Head of caudate nucleus (tissue), 42 donors: Measurements from ENCODE around the gene MGRN1.

Experiments used
- DNase-seq, 42 donors: peaks; one replicate each; pipeline versions ENCODE4 v3.0.0 to v3.0.0-alpha.2; 2020 to 2021; ENCODE audit warnings: mixed read lengths in 7 of 42
- intact Hi-C: fragments of 100-400 bp; cut with DNase I; formaldehyde crosslinking; loops from one replicate; pipeline ENCODE4 v1.15.0; 2022

The MGRN1 gene

GRCh38 chr16:4680673-4681470 lies 56.2 kb downstream of the MGRN1 start:
- intact Hi-C loops, result loop anchor here (5.0 kb wide), 1 partner anchor 59 kb away; the partner anchor contains the start of gene MGRN1
- DNase-seq, result no peak

DNA sequence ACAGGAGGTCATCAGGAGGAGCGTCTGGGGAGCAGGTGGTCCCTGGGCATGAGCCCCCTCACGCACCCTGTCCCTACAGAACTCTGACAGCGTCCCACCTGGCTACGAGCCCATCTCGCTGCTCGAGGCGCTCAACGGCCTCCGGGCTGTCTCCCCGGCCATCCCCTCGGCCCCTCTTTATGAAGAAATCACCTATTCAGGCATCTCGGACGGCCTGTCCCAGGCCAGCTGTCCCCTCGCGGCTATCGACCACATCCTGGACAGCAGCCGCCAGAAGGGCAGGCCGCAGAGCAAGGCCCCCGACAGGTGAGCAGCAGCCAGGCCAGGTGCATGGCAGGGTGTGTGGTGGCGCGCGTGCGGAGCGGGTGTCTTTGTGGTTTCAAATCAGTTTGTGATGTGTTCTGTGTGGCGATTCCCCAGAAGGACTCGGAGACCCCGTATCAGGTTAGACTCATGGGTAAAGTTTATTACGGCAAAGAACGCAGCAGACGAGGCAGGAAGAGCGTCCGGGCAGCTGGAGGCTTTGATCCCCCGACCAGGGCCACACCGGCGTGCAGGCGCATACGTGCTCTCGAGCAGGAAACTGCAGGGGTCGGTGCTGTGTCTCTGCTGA lies 57.0 kb downstream of the MGRN1 start:
- intact Hi-C loops, result loop anchor here (5.0 kb wide), 1 partner anchor 59 kb away; the partner anchor contains the start of gene MGRN1
- no peak for DNase-seq

GRCh38 chr16:4682084-4682591 lies 57.5 kb downstream of the MGRN1 start:
- no peak for DNase-seq
- intact Hi-C loops, result loop anchor here (5.0 kb wide), 1 partner anchor 60 kb away; the partner anchor contains the start of gene MGRN1

DNA sequence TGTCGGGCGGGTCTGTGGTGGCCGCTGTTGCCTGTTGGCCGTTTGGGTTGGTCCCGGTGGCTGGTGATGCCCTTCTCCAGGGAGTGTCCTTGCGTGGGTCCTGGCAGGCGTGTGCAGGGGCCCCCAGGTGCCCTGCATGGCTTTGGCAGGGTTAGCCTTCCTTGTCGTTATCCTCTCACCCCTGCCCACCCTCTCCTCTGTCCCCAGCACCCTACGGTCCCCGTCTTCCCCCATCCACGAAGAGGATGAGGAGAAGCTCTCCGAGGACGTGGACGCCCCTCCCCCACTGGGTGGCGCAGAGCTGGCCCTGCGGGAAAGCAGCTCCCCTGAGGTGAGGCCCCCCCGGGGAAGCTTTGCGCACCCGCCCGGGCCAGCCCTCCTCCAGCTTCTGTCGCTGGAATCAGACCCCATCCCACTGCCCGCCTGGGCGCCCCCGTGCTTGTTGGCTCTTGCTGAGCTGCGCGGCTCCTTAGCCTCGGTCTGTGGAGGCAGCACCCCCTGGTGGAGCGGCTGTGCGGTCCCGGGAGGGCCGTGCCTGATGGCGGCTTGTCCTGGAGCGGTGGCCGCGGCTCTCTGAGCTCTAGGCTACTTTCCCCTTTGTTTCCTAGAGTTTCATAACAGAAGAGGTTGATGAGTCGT lies 58.1 kb downstream of the MGRN1 start:
- peak; percentile 54 to 86 (median 74) for DNase-seq
- intact Hi-C loops, result loop anchor here (5.0 kb wide), 1 partner anchor 60 kb away; the partner anchor contains the start of gene MGRN1

DNA sequence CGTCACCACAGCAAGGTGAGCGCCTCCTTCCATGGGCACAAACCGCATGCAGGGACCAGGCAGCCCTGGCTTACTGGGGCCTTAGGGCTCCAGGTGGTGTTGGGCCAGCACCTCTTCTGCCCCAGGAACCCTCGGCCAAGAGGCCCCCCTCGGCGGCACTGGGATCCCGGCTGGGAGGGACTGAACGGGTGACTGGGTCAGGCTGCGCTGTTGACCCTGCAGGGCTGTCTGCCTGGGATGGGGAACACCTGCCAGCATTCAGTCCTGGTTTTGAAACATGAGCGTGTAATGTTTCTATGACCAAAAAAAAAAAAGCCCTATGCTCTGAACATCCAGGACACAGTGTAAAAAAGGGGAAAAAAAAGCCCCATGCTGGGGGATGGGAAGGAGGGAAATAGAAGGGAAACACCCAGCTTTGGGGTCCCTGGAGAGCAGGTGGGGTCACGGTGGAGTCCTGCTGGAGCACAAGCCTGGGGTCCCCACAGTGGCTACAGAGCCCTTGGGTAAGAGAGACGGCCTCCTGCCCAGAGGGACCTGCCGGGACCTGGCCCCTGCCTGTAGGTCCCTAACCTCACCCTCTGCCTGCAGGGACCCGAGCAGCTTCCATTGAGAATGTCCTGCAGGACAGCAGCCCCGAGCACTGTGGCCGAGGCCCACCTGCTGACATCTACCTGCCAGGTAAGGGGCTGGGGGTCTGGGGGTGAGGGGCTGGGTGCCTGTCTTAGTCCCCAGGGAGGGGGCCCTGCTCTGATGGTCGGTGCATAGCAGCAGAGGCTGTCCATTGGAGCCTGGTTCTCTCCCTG lies 58.8 kb downstream of the MGRN1 start:
- intact Hi-C loops, result loop anchor here (5.0 kb wide), 1 partner anchor 61 kb away; the partner anchor contains the start of gene MGRN1
- DNase-seq, result no peak

DNA sequence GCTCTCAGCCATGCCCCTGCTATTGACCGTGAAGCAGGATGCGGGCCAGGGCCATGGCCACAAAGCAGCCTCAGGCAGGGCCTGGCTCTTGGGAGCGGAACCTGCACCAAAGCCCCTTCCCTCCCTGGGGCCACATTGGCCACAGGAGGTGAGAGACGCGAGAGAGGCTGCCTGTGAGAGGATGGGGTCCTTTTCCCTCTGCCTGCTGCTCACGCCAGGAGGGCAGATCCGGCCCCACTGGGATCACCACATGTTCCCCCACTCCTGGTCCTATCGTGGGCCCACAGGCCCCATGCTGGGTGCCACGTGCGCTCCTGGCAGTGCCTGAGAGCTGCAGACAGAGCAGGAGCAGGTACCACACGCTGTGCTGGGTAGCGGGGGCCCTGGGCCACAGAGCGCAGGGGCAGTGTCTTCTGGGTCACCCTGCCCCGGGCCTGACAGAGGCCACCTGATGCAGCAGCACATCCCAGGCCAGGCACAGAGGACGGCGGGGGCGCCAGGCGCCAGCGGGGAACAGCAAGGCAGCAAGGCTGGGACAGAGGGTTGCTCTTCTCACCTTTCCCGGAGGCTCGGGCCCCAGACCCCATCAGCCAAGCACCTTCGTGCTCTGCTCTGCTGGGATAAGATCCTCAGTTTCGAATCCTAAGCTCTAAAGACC lies 59.6 kb downstream of the MGRN1 start:
- intact Hi-C loops, result loop anchor here (5.0 kb wide), 1 partner anchor 62 kb away; the partner anchor contains the start of gene MGRN1
- DNase-seq, result no peak

DNA sequence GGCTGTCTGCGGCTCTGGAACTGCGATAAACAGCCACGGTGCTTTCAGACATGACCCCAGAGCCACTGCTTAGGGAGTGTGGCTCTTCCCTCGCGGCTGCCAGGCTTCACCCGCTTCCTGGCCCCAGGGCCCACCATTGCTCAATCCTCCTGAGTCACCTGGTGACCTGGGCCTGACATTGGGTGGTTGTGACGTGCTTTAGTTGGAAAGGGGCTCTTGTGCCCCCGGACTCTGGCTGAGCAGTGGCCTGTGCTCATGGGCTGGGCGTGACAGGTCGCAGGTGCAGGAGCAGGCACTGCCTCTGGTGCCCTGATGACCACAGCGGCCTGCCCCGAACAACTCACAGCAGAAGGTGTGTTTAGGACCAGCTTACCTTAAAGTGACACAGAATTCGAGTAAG lies 60.1 kb downstream of the MGRN1 start:
- intact Hi-C loops, result loop anchor here (5.0 kb wide), 1 partner anchor 62 kb away; the partner anchor contains the start of gene MGRN1
- no peak for DNase-seq

DNA sequence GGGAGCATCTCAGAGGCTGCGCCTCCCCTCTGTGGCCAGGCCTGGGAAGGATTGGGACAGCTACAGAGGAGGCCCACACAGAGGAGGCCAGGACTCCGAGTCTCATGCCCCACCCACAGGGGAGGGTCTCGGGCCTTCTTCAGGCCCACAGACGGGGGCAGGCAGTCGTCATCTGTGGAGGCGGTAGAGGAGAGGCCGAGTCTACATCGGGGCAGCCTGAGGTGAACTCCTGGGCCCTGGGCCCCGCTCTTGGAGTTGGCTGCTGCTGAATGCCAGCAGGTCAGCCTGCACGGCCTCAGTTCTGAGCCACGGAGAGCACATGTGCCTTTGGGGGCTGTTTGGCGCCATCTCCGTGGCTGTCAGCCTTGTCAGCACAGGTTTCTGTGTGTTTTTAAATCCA lies 60.7 kb downstream of the MGRN1 start:
- intact Hi-C loops, result no loop called here
- DNase-seq, result peak in 2 of 42 donors; percentile 55 to 60

- intact Hi-C loops, result no loop called here
- DNase-seq, result no peak
These were observed 61.3 kb downstream of the MGRN1 start for GRCh38 chr16:4685776-4686496.

DNA sequence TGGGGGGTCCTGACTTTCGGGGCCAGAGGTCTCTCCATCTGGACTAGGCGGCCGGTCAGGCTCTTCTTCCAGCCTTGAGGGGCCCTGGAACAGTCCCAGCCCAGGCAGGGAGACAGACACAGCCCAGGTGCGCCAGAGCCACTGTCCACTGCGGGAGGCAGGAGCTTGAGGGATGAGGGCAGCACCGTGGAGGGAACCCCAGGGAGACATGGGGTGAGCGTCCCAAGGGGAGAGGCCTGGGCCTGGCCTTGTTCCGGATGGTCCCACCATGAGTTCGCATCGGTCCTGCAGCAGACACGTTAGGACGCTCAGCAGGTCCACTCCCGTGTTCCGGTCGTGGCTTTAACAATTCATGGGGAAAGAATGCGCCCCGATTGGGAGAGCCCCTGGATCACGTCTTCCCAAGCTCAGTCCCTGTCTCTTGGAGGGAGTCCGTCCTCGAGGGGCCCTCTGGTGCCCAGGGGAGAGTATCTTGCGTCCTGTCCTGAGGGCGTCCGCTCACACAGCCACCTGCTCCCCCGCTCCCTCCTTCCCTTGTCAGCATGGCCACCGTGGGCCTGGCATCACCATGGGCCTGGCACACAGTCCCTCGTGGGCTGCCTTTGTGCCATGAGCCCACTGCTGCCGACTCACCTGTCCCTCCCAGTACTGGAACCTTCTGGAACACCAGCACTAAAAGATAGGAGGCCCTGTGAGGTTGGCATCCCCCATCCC lies 62.0 kb downstream of the MGRN1 start:
- intact Hi-C loops, result no loop called here
- no peak for DNase-seq

- intact Hi-C loops, result no loop called here
- no peak for DNase-seq
These were observed 62.8 kb downstream of the MGRN1 start for GRCh38 chr16:4687416-4687815.

DNA sequence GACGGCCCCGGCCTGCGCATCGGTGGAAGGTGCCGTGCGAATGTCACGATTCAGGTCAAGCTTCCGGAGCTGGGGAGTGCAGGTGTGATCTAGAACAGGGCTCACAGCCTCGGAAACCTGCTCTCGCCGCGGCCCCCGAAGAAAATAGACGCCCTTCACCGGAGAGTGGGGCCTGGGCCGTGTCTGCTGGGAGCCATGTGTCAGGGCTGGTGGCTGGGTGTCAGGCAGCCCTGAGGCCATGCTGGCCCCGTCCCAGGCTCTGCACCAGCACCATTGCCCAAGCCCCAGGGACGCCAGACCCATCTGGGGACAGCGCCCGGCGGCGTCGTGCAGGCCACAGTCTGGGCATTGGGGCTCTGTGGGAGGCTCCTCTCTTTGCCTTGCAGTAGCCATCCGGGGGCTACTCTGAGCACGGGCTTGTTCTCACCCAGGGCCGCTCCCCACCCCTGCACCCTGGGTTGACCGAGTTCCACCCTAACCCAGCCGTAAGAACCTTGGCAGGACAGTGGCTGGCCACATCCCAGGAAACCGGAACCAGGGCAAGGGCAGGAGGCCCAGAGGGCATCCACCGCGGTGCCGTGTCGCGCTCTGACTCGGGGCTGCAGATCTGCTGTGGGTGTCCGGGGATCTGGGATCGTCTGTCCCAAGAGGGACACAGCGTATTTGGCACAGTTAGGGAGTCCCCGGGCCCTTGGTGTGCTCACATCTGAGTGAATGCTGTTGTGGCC lies 63.5 kb downstream of the MGRN1 start:
- no peak for DNase-seq
- intact Hi-C loops, result no loop called here

DNA sequence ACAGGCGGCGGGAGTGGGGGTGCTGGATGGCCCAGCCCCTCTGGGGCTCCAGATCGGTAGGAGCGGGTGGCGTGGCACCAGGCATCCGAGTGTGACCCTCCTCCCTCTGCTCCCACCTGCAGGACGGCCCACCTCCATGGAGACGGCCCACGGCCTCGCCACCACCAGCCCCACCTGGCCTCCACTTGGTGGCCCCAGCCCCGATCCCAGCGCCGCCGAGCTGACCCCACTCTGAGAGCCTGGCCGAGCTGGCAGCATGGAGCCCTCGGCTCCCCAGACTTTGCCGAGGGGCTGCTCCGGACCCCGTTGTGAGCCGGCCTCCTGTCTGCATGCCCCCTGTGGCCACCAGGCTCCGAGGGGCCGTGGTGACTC lies 64.0 kb downstream of the MGRN1 start:
- no peak for DNase-seq
- intact Hi-C loops, result no loop called here

- DNase-seq, result no peak
- intact Hi-C loops, result no loop called here
These were observed 64.6 kb downstream of the MGRN1 start for GRCh38 chr16:4689091-4689671.

DNA sequence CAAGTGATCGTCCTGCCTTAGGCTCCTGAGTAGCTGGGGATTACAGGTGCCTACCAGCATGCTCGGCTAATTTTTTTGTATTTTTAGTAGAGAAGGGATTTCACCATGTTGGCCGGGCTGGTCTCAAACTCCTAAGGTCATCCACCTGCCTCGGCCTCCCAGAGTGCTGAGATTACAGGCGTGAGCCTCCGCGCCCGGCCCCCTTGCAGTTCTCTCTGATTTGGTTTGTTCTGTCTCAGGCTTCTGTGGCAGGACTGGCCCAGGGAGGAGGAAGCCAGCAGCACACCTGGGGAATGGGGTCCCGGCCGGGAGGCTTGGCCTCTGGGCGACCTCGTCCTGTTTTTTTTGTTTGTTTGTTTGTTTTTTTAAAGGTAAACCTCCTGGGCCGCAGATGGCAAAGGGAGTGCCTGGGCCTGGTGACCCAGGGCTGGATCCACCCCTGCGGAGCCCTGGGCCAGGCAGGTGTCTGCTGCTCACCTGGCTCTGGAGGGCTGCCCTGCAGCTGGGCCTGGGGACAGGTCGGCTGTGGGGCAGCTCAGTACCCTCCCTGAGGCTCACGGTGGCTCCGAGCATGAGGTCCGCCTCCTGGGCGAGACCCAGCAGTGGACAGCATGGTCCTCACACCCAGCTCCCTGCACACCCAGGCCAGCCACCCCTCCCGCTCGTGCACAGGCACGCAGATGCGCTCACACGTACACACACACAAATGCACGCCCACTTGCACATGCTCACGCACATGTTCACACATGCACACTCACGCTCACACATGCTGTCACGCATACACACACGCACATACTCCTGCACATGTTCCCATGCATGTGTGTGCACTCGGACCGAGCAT lies 65.5 kb downstream of the MGRN1 start:
- intact Hi-C loops, result no loop called here
- DNase-seq, result no peak
